HG03521 (cell line): ENCODE results near the gene SLC6A5.

ENCODE experiments used
- ATAC-seq: cut with Tn5 transposase; IDR thresholded peaks from one replicate; pipeline ENCODE4 v1.9.1; 2021; ENCODE audit warnings: mild to moderate bottlenecking, moderate library complexity; ENCODE audit not compliant: unreplicated experiment

SLC6A5 gene

GRCh38 chr11:20620988-20621387, 21.6 kb downstream of the SLC6A5 start:
- ATAC-seq, result no peak

DNA sequence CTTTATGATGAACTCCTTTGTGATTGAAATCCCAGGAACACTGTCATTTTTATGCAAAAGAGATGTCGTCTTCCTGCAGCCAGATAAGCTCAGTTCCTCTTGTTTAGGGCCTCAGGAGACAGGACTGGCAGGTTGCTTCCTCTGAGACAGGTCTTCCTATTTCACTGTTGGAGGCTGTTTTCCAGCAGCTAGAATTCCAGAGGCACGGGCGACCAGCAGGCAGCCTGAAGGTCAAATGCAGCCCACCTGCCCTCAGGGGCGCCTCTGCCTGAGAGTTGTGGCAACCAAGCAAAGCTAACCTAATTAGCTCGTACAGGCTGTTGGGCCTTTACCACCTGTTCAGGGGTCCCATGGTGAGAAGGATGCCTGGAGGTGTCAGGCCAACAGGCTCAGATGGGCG, 22.3 kb downstream of the SLC6A5 start:
- no peak for ATAC-seq

GRCh38 chr11:20623252-20623651, 23.8 kb downstream of the SLC6A5 start:
- ATAC-seq, result no peak

DNA sequence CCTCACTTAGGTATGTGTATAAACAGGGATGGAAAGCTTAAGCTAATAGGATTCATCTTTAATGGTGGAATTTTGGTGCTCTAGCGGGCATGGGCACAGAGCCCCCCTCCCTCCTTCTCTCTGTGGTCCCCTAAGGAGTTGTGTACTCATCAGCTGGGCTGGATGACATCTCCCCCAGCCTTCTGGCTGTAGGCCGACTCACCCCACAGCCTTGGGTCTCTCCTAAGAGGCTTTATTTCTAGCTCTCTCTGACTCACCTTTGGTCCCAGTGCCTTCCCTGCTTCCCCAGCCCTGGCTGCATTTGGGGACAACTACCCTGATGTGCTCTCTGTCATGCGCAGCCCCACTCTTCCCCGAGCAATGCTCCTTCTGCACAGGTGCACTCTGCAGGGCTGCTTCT, 26.9 kb downstream of the SLC6A5 start:
- ATAC-seq, result no peak

- no peak for ATAC-seq
These were observed 27.6 kb downstream of the SLC6A5 start for GRCh38 chr11:20627026-20627425.

GRCh38 chr11:20627701-20628100, 28.3 kb downstream of the SLC6A5 start:
- no peak for ATAC-seq

- ATAC-seq, result no peak
These were observed 32.2 kb downstream of the SLC6A5 start for GRCh38 chr11:20631519-20632168.

- no peak for ATAC-seq
These were observed 32.7 kb downstream of the SLC6A5 start for GRCh38 chr11:20632169-20632532.

DNA sequence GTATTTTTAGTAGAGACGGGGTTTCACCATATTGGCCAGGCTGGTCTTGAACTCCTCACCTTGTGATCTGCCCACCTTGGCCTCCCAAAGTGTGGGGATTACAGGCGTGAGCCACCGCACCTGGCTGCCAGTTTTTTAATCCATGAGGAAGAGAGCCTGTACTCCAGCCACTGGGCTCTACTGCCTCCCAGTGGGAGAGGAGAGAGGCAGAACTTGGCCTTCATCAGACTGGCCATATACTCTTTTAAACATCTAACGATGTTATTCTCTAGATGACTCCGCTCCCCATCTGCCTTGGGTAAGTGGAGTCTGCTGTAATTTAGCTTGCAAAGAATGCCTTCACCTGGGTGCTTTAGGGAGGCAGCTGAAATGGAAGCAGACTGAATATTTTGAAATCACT, 34.6 kb downstream of the SLC6A5 start:
- ATAC-seq, result no peak

DNA sequence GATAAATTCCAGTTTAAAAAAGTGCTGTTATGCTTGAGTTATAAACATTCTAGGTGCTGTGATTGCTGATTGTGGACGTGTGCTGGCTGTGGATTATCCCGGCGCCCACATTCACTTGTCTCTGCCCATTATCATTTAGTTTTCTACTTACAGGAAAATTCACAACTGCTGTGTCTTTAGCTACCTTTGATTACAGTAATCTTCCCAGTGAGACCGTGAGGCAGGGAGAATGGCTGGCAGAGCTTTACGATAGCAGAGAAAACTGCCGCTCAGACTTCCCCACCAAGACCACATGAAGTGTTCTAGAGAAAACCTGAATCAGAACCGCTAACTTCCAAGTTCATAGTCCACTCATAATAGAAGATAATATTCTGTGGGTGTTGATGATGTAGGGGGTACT, 35.4 kb downstream of the SLC6A5 start:
- no peak for ATAC-seq

DNA sequence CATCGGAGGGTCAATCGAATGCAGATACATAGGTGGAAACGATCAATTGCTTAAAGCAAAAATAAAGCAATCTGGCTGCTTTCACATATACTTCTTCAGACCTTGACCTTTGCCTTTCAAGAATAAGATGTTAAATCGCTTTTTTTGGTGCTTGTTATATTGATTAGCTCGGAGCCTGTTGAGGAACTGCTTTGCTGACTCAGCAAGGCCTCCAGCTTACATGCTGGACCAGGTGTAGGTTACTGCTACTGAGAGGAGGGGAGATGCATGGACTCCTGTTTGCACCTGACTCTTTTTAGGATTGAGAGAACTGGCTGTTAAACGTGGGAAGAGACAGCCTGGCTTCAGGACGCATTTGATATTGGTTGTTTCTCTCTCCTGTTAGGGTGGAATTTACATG, 38.7 kb downstream of the SLC6A5 start:
- ATAC-seq, result no peak

DNA sequence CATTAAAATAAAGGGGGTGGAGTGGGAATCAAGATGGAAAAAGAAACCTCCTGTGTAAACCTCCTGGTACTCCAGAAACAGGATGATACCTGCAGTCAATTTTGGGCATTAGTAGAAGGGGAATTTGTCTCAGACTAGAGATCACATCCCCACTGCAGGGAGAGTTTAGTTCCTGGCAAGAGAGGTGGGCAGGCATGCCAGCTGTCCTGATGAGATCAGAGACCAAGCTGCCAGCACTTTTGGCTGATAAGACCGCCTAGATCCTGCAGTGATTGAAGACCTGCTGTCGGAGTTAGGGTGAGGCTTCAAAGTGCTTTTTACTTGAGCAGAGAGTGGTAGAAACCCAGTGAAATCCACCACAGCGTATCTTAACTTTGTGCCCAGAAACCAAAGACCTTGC, 40.3 kb downstream of the SLC6A5 start:
- ATAC-seq, result no peak

DNA sequence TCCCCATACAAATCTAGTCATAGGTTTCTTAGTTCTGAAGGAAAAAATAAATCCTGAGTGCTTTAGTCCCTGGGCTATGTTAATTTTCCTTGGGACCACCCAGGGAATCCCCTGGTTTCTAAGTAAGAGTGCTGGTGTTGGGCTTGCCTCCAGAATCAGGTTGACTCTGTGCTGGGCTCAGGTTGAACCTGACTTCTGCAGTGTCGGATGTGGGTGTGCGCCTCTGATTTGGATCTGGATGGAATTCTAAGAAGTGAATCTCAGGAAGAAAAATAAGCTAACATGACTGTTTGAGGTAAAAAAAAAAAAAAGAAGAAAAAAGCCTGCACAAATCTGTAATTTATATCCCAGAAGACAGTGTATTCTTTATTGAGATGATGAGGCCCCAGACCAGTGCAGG, 41.0 kb downstream of the SLC6A5 start:
- no peak for ATAC-seq

DNA sequence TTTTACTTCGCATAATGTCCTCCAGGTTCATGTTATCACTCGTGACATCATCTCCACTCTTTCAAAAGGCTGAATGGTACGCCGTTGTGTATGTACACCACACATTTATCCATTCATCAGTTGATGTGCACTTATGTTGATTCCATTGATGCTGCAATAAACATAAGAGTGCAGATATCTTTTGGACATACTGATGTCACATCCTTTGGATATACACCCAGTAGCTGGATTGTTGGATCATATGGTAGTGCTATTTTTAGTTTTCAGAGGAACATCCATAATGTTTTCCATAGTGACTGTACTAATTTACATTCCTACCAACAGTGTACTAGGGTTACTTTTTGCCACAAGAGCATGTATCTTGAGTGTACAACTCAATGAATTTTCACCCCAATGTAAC, 45.0 kb downstream of the SLC6A5 start:
- no peak for ATAC-seq

- no peak for ATAC-seq
These were observed 48.7 kb downstream of the SLC6A5 start for GRCh38 chr11:20647976-20648565.

GRCh38 chr11:20652150-20652806, 52.9 kb downstream of the SLC6A5 start:
- no peak for ATAC-seq

- no peak for ATAC-seq
These were observed 54.6 kb downstream of the SLC6A5 start for GRCh38 chr11:20654038-20654437.

- ATAC-seq, result no peak
These were observed 57.5 kb downstream of the SLC6A5 start for GRCh38 chr11:20656901-20657300.

DNA sequence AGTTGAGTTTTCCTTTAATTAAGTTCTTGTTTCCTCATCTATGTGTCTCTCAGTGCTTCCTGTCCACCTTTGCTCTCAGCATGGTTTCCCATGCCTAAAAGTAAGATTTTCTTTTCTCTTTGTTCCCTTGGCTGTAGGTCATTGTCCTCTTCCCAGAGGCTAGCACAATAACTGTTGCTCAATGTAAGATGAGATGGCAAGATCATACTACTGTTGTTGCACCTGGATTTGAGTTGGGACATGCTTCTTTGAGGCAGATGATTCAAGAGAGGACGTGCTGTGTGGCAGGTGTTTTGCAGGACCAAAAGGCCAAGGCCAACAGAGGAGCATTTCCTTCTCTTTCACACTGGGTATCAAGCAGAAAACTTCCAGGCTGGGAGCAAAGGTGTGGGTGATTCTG, 58.7 kb downstream of the SLC6A5 start:
- ATAC-seq, result no peak

DNA sequence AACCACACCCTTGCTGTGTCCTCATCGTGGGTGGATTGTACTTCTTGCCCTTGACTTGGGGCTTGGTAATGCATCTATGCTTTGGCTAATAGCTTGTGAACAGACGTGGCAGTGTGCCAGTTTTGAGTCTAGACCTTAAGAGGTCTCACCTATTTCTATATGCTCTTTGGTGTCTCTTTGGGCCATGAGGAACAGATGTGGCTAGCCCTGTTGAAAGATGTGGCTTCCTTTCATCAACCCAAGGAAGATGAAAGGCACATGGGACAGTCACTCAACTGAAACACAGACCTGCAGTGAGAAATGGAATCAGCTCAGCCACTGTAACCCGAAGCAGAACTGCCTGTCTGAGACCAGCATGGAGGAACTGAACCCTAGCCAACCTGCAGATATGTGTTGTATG, 62.0 kb downstream of the SLC6A5 start:
- ATAC-seq, result no peak

- no peak for ATAC-seq
These were observed 62.4 kb downstream of the SLC6A5 start for GRCh38 chr11:20661850-20662249.

DNA sequence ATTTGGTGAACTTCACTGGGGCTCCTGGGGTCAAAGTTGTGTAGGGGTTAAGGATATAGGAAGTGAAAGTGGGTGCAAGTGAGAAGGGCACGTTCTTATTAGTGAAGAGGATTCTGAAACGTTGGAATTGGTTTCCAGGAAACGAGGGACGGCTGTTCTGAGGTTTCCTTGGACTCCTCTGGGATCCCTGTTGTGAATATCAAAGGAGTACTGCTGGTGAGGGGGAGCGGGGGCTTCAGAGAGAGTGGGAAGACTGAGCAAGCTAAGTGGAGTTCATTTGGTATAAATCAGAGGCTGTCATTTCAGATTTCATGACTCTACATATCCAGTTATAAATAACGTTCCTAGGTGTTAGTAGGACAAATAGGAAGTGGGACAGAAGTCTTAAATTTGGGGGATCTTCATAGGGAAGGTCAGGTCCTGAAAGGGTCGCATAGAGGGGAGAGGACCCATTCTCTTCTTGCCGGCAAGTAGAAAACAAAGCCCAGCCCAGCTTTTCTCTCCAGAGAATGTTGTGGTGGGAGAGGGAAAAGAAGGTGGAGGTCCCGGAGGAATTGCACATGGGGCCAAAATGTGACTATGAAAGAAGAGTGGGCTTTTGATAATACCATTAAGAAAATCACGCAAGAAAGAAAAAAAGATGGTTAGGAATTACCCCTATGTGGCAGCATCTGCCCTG, 68.9 kb downstream of the SLC6A5 start:
- no peak for ATAC-seq
